NCI-H446 (cell line): ENCODE results near the gene MLH3.
"Not testable (repeated sequence)": the region's sequence is repeated elsewhere in the genome, so short reads cannot be mapped to it uniquely, and the experiment has no call there.

Experiments
- DNase-seq, 2 experiments: peaks; one replicate each; lab custom pipeline; 2025; lab: John Stamatoyannopoulos, UW

Gene MLH3

GRCh38 chr14:75050852-75051555, at the start of gene MLH3:
Gene MLH3, minus strand, starts transcription at chr14:75051467. Its CDS starts 1,812 bp downstream, at chr14:75049655.
- peak; percentile 71 to 94 for DNase-seq

- DNase-seq = no peak
These were observed 47.4 kb upstream of the MLH3 start for GRCh38 chr14:75098682-75099081.

- no peak for DNase-seq
These were observed 46.9 kb upstream of the MLH3 start for GRCh38 chr14:75098212-75098611.

GRCh38 chr14:75096959-75097358, 45.7 kb upstream of the MLH3 start:
- DNase-seq = no peak

GRCh38 chr14:75095690-75096089, 44.4 kb upstream of the MLH3 start:
- DNase-seq = no peak

GRCh38 chr14:75094896-75095295, 43.6 kb upstream of the MLH3 start:
- DNase-seq = no peak

- no peak for DNase-seq
These were observed 41.4 kb upstream of the MLH3 start for GRCh38 chr14:75092698-75093097.

GRCh38 chr14:75091251-75091650, 40.0 kb upstream of the MLH3 start:
- DNase-seq = no peak

- DNase-seq = no peak
These were observed 39.1 kb upstream of the MLH3 start for GRCh38 chr14:75090353-75090752.

- DNase-seq = peak; percentile 63 to 66
These were observed 37.5 kb upstream of the MLH3 start for GRCh38 chr14:75088566-75089373.

GRCh38 chr14:75088153-75088552, 36.9 kb upstream of the MLH3 start:
- DNase-seq = no peak

GRCh38 chr14:75084513-75084912, 33.2 kb upstream of the MLH3 start:
- no peak for DNase-seq

GRCh38 chr14:75083271-75083670, 32.0 kb upstream of the MLH3 start:
- DNase-seq = no peak

- DNase-seq = no peak
These were observed 30.5 kb upstream of the MLH3 start for GRCh38 chr14:75081660-75082229.

- no peak for DNase-seq
These were observed 28.3 kb upstream of the MLH3 start for GRCh38 chr14:75079521-75079920.

- no peak for DNase-seq
These were observed 26.5 kb upstream of the MLH3 start for GRCh38 chr14:75077794-75078193.

- no peak for DNase-seq
These were observed 19.1 kb upstream of the MLH3 start for GRCh38 chr14:75070383-75070782.

- DNase-seq = no peak
These were observed 18.5 kb upstream of the MLH3 start for GRCh38 chr14:75069811-75070145.

- DNase-seq = peak; percentile 30 to 71
These were observed 18.0 kb upstream of the MLH3 start, which contains the start of gene ZC2HC1C for GRCh38 chr14:75069121-75069810. Gene ZC2HC1C, plus strand, starts transcription at chr14:75069641. Its CDS starts 933 bp downstream, at chr14:75070574.

GRCh38 chr14:75068294-75069120, 17.2 kb upstream of the MLH3 start:
- DNase-seq = no peak

GRCh38 chr14:75067765-75068164, 16.5 kb upstream of the MLH3 start:
- DNase-seq = not testable (repeated sequence)

GRCh38 chr14:75067212-75067611, 15.9 kb upstream of the MLH3 start:
- no peak for DNase-seq
